Posterior cingulate gyrus (tissue), 11 donors: ENCODE data around the gene ACADSB.

Experiments used
- DNase-seq, 10 donors: peaks; one replicate each; pipeline versions ENCODE4 v3.0.0 to v3.0.0-alpha.2; 2020 to 2021; ENCODE audit warnings: mixed read lengths in 3 of 10
- intact Hi-C: fragments of 100-400 bp; cut with DNase I; formaldehyde crosslinking; loops from one replicate; pipeline ENCODE4 v1.15.1; 2023

ACADSB gene

DNA sequence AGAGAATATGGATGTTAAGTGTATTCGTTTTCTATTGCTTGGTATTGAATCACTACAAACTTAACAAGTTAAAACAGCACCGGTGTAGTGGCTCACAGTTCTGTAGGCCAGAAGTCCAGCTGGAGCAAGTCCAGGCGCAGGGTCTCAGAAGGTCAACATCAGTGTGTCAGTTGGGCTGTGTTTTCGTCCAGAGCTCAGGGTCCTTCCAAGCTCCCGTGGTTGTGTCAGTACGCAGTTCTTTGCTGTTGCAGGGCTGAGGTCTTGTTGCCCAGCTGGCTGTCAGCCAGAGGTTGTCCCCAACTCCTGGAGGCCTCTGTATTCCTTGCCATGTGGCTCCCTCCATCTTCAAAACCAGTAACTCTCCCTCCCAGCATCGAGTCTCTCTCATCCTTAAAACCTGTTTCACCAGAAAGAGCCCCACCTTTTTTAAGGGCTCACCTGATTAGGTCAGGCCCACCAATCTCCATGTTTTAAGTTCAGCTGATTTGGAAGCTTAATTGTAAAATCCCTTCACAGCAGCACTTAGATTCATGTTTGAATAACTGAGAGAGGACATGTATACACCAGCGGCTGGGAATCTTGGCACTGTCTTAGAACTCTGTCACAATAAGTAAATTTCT lies 26.8 kb downstream of the ACADSB start:
- intact Hi-C loops = no loop called here
- DNase-seq = no peak

DNA sequence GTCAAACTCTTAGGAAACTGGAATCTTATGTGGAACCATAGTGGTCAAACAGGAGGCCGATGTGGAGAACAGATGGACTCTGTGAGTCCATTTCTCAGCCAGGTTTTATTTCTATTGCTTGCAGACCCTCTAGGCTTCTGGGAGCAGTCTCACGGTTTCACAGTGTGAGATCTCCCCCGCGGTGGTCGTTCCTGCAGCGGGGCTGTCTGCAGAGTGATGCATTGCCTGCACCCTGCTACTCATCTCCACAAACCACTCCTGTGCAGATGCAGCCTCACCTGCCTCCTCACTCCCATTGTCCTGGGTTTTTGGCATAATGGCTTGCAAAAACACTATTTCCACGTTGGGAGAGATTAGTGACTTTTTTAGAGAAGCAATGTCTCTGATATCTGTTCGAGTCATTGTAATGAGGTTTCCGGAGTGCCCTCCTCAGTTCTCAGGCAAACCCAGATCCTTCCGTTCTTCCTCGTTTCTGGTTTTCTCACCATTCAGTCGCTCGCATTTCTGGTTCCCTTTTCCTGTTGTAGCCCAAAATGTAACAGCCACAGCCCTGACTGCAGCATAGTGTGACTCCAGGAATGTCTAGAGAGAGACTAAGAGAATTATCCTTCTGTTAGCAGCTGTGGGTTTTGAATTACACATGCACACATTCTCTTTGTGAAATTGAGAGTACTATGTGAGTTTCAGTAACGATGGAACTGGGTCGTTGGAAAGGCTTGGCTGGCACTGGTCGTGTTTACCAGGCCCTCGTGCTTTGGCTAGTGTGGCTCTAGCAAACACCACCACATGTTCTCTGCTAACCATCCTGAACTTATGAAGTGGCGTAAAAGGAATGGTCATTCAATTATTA lies 30.2 kb downstream of the ACADSB start:
- intact Hi-C loops = no loop called here
- no peak for DNase-seq

DNA sequence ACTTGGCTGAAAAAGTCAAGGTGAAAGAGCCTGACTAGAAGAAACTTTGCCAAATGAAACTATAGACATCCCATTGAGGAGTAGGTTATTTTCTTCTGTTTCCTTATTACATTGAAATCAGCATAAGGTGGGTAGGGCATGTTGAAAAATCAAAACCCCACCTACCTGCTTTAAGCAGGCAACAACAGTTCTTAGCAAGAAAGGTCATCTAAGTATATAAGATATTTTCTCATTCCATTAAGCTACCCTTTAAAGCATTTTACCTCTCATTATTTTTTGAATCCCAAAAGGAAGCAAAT lies 30.8 kb downstream of the ACADSB start:
- no peak for DNase-seq
- intact Hi-C loops = no loop called here

DNA sequence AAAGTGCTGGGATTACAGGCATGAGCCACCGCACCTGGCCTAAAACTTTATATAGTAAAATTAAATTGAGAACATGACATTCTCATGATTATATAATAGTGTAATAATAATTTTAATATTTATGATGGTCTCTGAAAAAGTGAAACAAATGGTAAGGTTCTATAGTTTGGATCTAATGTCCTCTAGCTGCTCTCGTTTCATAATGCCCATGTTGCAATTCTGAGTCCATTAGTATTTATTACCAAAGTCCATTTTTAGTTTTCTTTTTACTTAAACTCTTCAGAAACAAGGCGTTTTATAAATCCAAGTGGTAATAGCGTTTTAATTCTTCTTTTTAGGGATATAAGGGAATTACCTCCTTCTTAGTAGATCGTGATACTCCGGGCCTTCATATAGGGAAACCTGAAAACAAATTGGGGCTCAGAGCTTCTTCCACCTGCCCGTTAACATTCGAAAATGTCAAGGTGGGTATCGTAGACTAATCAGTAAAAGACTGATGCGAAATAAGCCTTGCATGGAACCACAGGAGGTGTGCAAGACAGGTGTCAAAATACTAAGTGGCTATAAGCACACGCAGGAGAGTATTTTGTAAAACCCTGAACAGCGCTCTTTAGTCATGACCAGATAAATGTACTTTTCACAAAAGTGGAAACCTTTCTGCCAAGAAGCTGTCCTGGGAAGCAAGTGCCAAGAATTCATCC lies 34.1 kb downstream of the ACADSB start:
- DNase-seq = no peak
- intact Hi-C loops = loop anchor here (1.0 to 2.0 kb wide), 2 partner anchors 90 to 337 kb away; no protein-coding TSS in a partner anchor

DNA sequence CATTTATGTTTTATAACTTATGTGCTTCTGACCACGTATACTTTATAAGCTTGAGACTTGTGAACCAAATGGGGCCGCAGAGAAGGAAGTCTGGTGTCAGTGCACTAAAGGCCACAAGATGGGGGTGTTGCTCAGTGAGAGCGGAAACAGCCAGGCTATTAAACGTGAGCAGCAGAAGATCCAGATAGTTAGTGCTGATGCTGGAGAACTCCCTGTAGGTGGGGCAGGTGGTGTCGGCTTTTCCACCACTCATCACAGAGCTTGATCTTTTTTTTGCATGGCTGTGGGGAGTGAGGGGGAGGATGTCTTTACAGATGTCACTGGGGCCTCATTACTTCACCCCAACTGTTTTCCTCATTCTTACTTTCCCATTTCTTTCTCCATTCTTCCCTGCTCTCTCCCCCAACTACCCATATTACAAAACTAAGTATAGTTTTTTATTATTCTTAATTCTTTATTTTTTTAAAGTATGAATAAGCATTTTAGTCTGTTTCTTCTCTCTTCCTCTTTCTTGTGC lies 34.7 kb downstream of the ACADSB start:
- intact Hi-C loops = loop anchor here (1.0 to 2.0 kb wide), 2 partner anchors 89 to 337 kb away; no protein-coding TSS in a partner anchor
- peak in 8 of 10 donors; percentile 35 to 95 (median 64) for DNase-seq

DNA sequence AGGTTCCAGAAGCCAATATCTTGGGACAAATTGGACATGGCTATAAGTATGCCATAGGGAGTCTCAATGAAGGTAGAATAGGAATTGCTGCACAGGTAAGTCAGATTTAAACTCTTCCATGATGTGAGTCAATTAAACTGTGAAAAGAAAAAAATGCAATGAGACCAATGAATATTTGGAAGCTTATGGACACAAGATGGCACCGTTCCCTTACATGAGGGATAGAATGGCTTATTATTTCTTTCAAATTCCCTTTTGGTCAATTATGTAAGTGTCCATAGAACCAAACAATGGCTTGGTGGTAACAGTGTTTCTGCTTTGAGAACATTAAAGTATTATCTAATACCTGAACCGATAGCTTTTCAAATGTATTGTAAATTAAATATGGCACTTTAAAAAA lies 35.6 kb downstream of the ACADSB start:
- DNase-seq = no peak
- intact Hi-C loops = loop anchor here (2.0 kb wide), 1 partner anchor 514 kb away; no protein-coding TSS in a partner anchor

DNA sequence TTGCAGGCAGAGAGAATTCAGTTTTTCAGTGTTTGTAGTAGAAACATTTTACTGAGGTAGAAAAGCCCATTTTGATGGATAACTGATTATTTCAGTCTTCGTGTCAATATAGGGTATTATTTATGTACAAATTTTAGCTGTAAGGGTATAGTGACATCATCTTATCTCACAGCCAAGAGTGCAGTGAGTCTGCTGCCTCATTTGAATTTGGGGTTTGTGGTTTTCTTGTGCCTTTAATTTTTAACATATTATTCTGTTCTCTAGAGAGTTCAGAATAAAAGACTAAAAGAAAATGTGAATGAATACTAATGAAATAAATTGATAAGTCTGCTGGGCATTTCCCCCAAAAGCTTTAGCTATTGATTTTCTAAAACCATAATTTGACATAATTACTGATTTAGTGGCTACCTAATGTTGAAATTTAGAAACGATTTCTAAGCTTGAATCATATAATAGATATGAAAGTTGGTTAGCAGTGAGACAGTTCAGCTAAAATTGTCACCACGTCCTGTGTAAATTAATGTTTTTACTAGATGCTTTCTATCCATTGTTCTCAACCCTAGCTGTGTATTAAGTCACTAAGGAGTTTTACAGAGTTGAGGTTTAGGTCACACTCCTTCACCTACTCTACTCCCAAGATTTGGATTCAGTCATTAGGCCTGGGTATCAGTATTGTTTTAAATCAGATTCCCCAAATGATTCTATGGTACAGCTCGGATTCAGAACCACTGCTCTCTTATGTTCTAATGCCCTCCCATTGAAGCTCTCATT lies 37.3 kb downstream of the ACADSB start:
- DNase-seq = no peak
- intact Hi-C loops = loop anchor here (2.0 kb wide), 1 partner anchor 513 kb away; no protein-coding TSS in a partner anchor

DNA sequence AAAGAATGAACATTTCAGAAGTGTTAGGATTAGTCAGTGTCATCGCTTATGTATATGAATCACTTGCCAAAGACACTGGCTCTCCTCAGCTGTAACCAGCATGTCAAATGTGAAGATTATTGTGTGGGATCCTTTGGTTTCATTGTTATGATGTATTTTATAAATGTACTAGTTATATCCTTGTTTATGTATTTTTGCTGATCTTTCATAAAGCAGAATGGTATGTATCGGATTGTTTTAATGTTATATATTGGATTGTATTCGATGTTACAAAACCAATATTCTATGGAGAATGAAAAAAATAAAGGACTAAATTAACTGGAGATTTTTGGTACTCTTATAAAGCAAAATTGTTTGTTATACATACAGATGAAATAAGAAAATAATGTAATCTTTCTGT lies 49.2 kb downstream of the ACADSB start:
- intact Hi-C loops = no loop called here
- no peak for DNase-seq

DNA sequence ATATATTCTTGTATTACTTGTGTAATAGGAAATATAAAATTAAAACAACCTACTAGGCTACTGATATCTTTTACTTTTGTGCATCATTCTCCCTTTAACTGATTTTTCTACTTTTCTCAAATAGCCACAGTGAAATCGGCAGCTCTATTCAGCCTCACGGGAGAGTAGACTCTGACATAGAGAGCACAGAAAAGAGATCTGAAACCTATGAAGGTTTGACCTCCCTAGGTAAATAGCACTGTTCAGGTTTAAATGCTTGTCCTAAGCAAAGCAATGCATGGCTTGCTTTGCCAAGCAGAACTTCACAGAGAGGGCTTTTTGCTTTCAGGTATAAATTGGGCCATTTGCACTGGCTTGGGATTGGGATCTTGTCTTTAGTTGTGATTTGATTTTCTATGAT lies 53.1 kb downstream of the ACADSB start:
- intact Hi-C loops = no loop called here
- DNase-seq = no peak

DNA sequence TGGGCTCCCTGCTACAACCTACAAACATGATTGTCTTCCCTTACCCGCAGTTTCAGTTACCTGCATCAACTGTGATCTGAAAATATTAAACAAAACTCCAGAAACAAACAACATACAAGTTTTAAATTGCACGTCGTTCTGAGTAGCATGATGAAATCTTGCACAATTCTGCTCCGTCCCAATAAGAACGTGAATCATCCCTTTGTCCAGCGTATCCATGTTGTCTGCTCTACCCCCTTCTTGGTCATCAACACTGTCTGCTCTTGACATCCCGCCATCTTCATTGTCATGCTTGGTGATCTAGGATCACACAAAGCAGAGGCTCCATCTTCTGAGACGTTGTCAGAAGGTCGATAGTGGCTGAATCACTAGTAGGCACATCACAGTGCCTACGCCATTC lies 53.9 kb downstream of the ACADSB start:
- no peak for DNase-seq

DNA sequence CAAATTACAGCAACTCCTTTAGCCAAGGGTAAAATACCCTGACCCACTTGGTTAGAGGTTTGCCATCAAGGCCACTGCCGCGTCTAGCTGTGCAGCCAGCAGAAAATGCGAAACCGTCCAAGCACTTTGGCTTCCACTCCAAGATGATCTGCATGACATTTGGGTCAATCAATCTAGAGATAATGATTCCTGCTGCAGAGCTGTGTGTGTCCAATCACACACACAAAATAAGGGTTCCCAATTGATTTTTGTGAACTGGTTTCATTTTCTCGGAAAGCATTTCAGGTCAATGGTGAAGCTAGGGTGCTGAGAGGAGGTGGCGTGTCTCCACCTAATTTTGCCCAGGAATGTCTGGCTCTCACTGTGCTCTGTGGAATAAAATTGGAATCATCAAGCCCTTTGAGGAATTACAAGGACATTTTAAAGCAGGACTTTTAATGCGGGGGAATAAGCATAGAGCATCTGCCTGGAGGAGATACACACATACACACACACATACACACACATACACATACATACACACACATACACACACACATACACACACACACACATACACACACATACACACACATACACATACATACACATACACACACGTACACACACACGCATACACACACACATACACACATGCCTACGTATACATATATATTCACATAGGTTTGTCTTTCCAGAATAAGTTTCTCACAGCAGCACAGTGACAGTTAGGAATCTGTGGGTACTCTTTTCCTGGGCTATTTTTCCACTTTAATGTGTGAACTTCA lies 59.5 kb downstream of the ACADSB start:
- no peak for DNase-seq
- intact Hi-C loops = no loop called here

More for the DNA sequence above, 53.9 kb downstream of the ACADSB start:
- intact Hi-C loops = no loop called here

DNA sequence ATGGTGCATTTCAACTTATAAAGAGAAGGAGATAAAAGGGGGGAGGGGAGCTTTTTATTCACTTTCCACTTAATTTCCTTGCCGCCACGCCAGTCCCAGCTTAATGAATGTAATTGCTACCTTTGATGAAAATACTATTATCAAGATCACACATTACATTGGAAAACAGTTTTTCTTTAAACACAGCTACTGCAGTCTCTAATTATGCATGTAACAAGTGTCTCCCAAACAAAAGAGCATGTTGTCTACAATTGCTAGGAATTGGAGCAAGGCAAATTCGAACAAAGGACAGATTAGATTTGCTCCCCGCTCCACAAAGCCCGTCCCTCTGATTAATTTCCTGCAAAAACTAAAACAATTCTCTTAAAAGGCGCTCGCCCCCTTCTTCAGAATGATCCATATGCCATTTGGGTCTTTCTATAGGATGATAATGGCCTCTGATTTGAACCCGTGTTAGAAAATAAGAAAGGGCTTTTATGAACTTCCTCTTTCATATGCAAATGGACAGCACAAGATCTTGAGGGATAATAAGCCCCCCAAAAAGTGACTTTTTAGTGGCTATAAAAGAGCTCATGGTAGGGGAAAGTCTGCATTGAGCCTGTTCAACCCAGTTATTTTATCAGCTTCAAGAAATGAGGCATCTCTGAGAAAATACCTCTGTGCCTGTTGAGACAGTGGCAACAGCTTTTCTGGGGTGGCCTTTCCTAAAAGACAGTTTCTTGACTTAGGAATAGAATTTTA lies 60.6 kb downstream of the ACADSB start:
- intact Hi-C loops = no loop called here
- DNase-seq = no peak

DNA sequence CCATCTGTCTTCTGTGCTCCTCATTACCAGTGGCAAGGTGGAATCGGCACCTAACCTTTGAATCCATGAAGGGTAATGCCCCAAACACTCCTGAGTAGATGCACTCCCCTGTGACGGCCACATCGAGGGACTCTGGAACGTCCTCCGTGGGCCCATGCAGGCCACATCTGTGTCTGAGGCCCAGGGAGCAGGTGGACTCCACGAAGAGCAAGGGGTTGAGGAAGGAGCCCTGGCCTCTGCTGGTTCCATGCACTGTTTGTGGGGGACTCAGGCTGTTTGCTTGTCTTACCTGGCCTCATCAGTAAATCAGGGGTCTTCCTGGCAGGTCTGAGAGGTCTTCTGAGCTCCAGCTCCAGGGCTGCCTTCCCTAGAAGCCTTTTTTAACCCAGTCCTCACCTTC lies 64.4 kb downstream of the ACADSB start:
- DNase-seq = no peak
- intact Hi-C loops = no loop called here

DNA sequence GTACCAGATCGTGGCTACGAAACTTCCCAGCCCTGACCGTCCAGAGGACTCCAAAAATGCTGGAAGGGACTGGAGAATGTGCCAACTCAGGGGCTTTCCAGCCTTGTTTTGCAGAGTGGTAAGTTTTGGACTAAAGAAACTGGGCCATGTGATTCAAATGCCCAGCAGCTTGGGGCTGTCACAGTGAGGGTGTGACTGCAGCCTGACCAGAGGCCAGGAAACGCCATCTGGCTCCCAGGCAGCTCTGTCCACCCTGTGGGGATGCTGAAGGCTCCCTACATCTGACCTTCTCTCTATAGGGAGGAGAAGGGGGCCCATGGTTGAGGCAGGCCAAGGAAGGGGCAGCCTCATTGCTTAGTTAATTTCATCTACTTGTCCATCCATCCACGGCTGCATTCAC lies 65.4 kb downstream of the ACADSB start:
- intact Hi-C loops = no loop called here
- no peak for DNase-seq

DNA sequence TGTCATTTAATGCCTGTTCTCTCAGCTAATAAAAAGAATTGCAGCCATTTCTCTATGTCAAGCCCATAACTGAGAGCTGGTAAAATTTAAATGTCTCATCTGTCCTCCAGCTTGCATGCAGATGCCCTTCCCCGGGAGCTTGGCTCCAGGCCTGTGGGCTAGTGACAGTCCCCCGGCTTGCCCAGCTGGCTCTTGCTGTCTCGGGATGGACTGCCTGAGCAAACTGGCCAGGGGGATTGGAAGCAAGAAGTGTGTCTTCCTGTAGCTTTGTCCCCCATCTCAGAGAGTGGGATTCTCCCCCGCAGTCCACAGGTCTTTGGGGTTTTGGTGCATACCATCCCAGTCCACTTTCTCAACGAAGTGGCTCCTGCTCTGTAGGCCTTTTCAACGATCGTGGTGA lies 73.1 kb downstream of the ACADSB start:
- intact Hi-C loops = no loop called here
- DNase-seq = no peak

DNA sequence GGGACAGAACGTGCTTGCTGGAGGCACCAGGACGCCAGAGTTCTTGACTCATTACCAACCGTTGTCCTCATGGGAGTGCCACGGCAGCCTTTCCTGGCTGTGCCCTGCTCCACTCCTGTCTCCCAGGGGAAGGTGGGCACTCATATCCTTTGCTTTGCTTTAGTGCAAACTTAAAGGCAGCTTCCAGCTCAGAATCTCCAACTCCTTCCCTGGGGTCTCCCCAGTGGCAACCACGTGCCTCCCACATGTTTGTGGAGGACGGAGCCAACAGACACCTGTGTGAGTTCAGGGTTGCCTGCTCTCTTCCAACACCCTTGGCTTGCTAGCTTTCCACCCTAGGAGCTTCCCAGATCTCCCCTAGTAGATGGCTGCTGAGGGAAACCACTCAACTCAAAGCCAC lies 75.0 kb downstream of the ACADSB start:
- no peak for DNase-seq
- intact Hi-C loops = no loop called here

DNA sequence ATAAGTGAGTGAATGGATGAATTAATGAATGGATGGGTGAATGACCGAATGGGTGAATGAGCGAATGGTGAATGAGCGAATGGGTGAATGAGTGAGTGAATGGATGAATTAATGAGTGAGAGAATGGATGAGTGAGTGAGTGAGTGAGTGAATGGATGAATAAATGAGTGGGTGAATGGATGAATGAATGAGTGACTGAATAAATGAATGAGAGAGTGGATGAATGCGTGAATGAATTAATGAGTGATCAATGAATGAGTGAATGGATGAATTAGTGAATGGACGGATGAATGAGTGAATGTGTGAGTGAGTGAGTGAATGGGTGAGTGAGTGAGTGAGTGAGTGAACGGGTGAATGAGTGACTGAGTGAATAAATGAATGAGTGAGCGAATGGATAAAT lies 77.5 kb downstream of the ACADSB start:
- intact Hi-C loops = no loop called here
- DNase-seq = no peak

DNA sequence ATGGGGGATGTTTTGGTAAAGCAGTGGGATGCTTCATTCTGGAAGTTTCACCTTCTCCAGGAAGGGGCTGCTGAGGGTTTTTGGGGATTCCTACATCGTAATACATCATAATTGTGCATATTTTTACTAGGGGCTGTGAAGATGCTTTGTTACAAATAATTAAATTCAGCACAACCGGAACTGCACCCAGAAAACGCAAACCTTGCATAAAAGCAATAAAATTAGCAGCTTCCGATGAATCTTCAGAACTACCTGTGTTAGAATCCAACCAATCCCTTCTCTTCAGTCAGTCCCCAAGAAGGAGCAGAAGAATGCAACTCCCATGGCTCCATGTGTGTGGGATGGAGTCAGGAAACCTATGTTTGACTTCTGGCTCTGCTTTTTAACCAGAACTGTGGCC lies 78.5 kb downstream of the ACADSB start:
- DNase-seq = no peak
- intact Hi-C loops = no loop called here

DNA sequence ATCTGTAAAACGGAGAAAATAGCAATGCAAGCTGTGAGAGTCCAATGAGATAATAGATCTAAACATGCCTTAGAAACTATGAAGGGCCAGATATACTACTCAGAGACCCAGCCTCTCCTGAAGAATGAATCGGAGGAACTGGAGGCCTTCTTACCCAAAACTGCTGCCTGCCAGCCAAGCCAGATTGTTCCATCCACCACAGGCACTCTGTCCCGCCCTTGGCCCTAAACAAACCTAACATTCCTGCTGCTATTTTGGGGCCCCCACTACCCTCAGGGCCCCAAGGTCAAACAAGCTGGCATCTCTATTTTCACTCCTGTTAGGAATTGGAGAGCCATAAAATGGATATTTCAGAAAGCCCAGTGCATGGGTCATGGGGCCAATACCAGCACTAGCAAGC lies 79.0 kb downstream of the ACADSB start:
- intact Hi-C loops = no loop called here
- DNase-seq = peak in 1 of 10 donors; percentile 58
